HepG2 (cell line): ENCODE measurements around the gene EXOC6B. TPM values are rescaled to one million over a fixed set of nuclear protein-coding genes. Genes with fewer than 3 reads are reported as not detected.
A peak's percentile ranks its signal among the peaks of the same experiment; 100 is the strongest.

Experiments
- ARID5B ChIP-seq: IDR thresholded peaks from 2 replicates; pipeline ENCODE4 v1.4.0; 2020; ENCODE audit warnings: mild to moderate bottlenecking, missing genetic modification reagents
- GABPA ChIP-seq, 2 experiments: IDR thresholded peaks; 2 replicates each; pipeline ENCODE4 v1.6.1; 2011 to 2016; ENCODE audit warnings: low read depth in 2 of 2, low read length in 1 of 2, missing biosample characterization in 1 of 2, missing genetic modification characterization in 1 of 2
- HCFC1 ChIP-seq: fragments of 150-350 bp; IDR thresholded peaks from 2 replicates; pipeline ENCODE4 v1.6.1; 2014; ENCODE audit warnings: low read depth, low read length
- NBN ChIP-seq: fragments of 450-650 bp; conservative IDR thresholded peaks from 2 replicates; pipeline ENCODE4 v1.6.1; 2017
- NFAT5 ChIP-seq: sonication (generic); formaldehyde crosslinking; IDR thresholded peaks from 2 replicates; pipeline ENCODE4 v1.4.0; 2020; ENCODE audit warnings: missing genetic modification reagents
- PHF8 ChIP-seq: sonication (generic); formaldehyde crosslinking; IDR thresholded peaks from 2 replicates; pipeline ENCODE4 v1.5.0; 2020; ENCODE audit warnings: missing genetic modification reagents
- POLR2A ChIP-seq, 2 experiments: IDR thresholded peaks; 2 replicates each; pipeline ENCODE4 v1.6.1; 2011; ENCODE audit warnings: low read depth in 2 of 2, low read length in 2 of 2, mild to moderate bottlenecking in 1 of 2, moderate library complexity in 1 of 2; ENCODE audit not compliant: insufficient read depth in 1 of 2
- RERE ChIP-seq: IDR thresholded peaks from 2 replicates; pipeline ENCODE4 v1.6.1; 2016; ENCODE audit warnings: low read depth, missing genetic modification reagents, missing compliant biosample characterization
- SRF ChIP-seq: IDR thresholded peaks from 2 replicates; pipeline ENCODE4 v1.6.1; 2011; ENCODE audit warnings: mild to moderate bottlenecking, low read depth, low read length, moderate library complexity
- ZNF777 ChIP-seq: sonication (generic); formaldehyde crosslinking; IDR thresholded peaks from 2 replicates; pipeline ENCODE4 v1.4.0; 2020; ENCODE audit warnings: missing genetic modification reagents
- polyA plus RNA-seq, 8 experiments: library from polyadenylated mRNA; depleted of rRNA in 3 of 8; stranded (reverse) in 7 of 8; unstranded in 1 of 8; fragments of >200 nt; fragmentation: Illumina TruSeq in 4 of 8; extraction: Trizol in 4 of 8; gene quantifications; 2 replicates each; pipeline versions ENCODE4 v1.2.1 to v1.2.3, GENCODE V29; 2011 to 2016; ENCODE audit warnings: low read depth in 4 of 8, missing spikeins in 1 of 8, mixed read lengths in 1 of 8; ENCODE audit not compliant: insufficient read depth in 1 of 8
- total RNA-seq, 5 experiments: library from RNA; depleted of rRNA; stranded (reverse); fragments of >200 nt; fragmentation: Illumina TruSeq; extraction: Trizol; gene quantifications; 2 replicates each; pipeline ENCODE4 v1.2.3, GENCODE V29; 2016; ENCODE audit warnings: low read depth in 1 of 5

The EXOC6B gene
- total and polyA plus RNA-seq, 2 of the 13 experiments (the other 11 are each of a cell fraction or from before 2014, with no cell fraction given): 9.1 to 15.9 TPM

DNA sequence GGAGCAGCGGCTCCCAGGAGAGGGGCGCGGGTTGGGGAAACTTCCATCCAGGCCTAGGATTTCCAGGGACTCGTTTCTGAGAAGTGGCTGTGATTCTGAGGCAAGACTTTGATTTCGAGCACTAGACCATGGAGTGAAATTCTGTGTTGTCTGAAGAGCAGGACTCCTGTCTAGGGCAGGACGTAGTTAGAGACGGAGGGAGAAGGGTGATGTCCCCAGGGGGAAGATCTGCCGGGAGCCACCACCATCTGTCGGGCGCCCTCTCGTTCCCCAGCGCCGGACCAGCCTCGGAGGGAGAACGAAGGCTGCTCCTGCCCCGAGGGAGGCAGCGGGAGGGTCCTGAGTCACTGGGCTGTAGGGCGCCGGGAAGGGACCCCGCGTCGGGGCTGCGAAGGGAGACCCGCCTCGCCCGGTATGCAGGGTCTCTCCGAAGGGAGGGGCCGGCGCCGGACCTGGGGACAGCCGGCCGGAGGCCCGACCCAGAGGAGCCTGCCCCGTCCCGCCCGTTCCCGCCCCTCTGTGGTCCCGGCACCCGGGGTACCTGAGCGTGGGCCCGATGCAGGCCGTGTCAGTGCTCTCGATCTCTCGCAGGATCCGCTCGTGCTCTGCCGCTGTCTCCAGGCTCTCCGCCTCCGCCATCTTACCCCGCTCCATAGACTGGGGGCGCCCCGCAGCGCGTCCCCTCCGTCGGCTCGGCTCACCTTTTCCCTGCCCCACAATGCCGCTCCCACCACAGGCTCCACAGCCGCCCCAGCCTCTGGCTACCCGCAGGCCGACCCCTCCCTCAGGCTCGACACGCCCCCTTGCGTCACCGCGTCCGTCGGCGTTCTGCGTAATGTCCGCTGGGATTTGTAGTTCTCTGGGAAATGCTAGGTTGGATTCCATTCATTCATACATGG is at the start of gene EXOC6B (continued):
- TF ChIP-seq RERE (CRISPR knock-in tag): 0 out of 2 replicates have a peak, but pooled peaks have one; percentile 14
- TF ChIP-seq GABPA (IDR thresholded peaks at IDR 0.05; ENCODE audit: low read depth, low read length): no peak
- TF ChIP-seq GABPA (CRISPR knock-in tag; IDR thresholded peaks at IDR 0.05; ENCODE audit: low read depth): peak; percentile 69
- no peak for TF ChIP-seq SRF
- peak; percentile 99 for TF ChIP-seq ZNF777 (CRISPR knock-in tag)
- peak; percentile 95 for TF ChIP-seq HCFC1
- no peak; the same call in none of the 2 replicates for TF ChIP-seq ARID5B (CRISPR knock-in tag)
- peak; percentile 97 for TF ChIP-seq PHF8 (CRISPR knock-in tag)
- no peak for TF ChIP-seq NBN
- peak; percentile 87 to 95 for TF ChIP-seq POLR2A (IDR thresholded peaks at IDR 0.05; ENCODE audit: insufficient read depth in 1 of 2, low read depth in 2 of 2, low read length in 2 of 2)
- 0 out of 2 replicates have a peak, but pooled peaks have one; percentile 29 for TF ChIP-seq NFAT5
